ENCODE measurements around the gene ACP1.

- TF ChIP-seq, protein P1, sequence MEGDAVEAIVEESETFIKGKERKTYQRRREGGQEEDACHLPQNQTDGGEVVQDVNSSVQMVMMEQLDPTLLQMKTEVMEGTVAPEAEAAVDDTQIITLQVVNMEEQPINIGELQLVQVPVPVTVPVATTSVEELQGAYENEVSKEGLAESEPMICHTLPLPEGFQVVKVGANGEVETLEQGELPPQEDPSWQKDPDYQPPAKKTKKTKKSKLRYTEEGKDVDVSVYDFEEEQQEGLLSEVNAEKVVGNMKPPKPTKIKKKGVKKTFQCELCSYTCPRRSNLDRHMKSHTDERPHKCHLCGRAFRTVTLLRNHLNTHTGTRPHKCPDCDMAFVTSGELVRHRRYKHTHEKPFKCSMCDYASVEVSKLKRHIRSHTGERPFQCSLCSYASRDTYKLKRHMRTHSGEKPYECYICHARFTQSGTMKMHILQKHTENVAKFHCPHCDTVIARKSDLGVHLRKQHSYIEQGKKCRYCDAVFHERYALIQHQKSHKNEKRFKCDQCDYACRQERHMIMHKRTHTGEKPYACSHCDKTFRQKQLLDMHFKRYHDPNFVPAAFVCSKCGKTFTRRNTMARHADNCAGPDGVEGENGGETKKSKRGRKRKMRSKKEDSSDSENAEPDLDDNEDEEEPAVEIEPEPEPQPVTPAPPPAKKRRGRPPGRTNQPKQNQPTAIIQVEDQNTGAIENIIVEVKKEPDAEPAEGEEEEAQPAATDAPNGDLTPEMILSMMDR (IDR thresholded peaks at IDR 0.05), result no peak
- no peak for TF ChIP-seq POLR2A (IDR thresholded peaks at IDR 0.05)
These were observed 22.1 kb downstream of the ACP1 start for GRCh38 chr2:286774-287392.

Data from uterus (tissue), 2 donors.